Measurements from ENCODE around the gene CCNDBP1. TPM values are rescaled to one million over a fixed set of nuclear protein-coding genes. Genes with fewer than 3 reads are reported as not detected.

The CCNDBP1 gene
- total and polyA plus RNA-seq, 4 donors, result 29.8 to 73.4 (median 59.6) TPM

DNA sequence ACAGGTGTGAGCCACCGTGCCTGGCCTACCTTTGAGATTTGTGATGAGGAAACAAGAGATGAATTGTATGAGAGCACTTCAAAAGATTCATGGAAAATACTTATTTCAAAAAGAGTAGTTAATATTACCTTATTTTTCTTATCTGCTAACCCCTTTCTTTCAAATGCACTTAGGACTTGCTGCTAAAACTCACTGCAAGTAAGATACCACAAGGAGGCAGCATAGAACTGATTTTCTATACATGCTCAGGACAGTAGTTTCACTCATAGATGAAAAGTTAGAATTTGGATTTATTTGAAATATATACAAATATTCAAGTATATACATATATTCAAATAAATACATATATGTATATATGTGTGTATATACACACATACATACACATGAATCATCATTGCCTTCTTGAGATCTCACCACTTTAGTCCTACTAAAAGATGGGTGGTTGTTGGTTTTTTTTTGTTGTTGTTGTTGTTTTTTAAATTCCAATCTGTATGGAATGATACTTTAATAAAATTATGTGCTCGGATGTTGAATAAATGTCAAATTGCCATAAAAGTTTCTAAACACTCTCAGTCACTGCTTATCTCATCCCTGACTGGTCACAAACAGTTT, 2.4 kb downstream of the CCNDBP1 start:
- Histone ChIP-seq H3K27me3 (ENCODE audit: control insufficient read depth in 3 of 3, insufficient read depth in 3 of 3, low read length in 2 of 3) (no peaks in the 10 kb centered on the region), H3K4me3 (no peak overlapping the region), H3K9me3 (ENCODE audit: control insufficient read depth in 4 of 4, insufficient read depth in 3 of 4, low read length in 3 of 4) (no peaks in the 10 kb centered on the region), H3K9ac (ENCODE audit: insufficient read depth in 1 of 2, low read length in 2 of 2) (no peak overlapping the region), H3K27ac (ENCODE audit: low read depth in 1 of 2, low read length in 1 of 2) (no peak overlapping the region), H3K4me1 (ENCODE audit: control insufficient read depth in 5 of 5, insufficient read depth in 5 of 5, low read length in 5 of 5) (peaks cover 0 to 10% (median 3%) of the 10 kb centered on the region in 5 donors), H3K36me3 (ENCODE audit: control insufficient read depth in 4 of 4, insufficient read depth in 4 of 4, low read length in 4 of 4) (peaks cover 0 to 27% (median 17%) of the 10 kb centered on the region in 4 donors)
- TF ChIP-seq, protein P1, sequence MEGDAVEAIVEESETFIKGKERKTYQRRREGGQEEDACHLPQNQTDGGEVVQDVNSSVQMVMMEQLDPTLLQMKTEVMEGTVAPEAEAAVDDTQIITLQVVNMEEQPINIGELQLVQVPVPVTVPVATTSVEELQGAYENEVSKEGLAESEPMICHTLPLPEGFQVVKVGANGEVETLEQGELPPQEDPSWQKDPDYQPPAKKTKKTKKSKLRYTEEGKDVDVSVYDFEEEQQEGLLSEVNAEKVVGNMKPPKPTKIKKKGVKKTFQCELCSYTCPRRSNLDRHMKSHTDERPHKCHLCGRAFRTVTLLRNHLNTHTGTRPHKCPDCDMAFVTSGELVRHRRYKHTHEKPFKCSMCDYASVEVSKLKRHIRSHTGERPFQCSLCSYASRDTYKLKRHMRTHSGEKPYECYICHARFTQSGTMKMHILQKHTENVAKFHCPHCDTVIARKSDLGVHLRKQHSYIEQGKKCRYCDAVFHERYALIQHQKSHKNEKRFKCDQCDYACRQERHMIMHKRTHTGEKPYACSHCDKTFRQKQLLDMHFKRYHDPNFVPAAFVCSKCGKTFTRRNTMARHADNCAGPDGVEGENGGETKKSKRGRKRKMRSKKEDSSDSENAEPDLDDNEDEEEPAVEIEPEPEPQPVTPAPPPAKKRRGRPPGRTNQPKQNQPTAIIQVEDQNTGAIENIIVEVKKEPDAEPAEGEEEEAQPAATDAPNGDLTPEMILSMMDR (IDR thresholded peaks at IDR 0.05; ENCODE audit: control extremely low read depth, extremely low read depth), result peak; percentile 28
- DNase-seq (peak in 2 of 3 donors; percentile 39 to 56), ATAC-seq (ENCODE audit: insufficient read depth, low FRiP score) (no peak)
- WGBS, 2 donors, result 79 to 83% methylated on average over 2 of the region's 2 CpGs

DNA sequence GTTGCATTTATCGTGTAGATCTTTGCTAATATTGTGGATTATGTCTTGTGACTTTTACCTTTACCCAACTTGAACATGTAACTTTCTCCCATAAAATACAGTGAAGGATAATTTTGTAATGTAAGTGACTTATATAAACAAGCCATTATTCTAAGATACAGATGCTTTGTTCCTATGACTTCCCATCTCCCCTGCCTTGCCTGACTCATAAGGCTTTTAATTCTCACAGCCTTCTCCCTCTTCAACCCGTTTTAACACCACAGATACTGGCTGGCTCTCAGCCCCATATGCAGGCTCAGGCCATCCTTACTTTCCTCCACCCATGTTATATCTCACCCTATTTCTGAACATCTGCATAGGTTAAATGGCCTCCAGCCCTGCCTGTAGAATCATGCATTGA, 4.1 kb downstream of the CCNDBP1 start:
- DNase-seq (no peak), ATAC-seq (ENCODE audit: insufficient read depth, low FRiP score) (no peak)
- Histone ChIP-seq H3K27me3 (ENCODE audit: control insufficient read depth in 3 of 3, insufficient read depth in 3 of 3, low read length in 2 of 3) (no peaks in the 10 kb centered on the region), H3K9ac (ENCODE audit: insufficient read depth in 1 of 2, low read length in 2 of 2) (no peak overlapping the region), H3K4me3 (no peak overlapping the region), H3K36me3 (ENCODE audit: control insufficient read depth in 4 of 4, insufficient read depth in 4 of 4, low read length in 4 of 4) (peaks cover 0 to 29% (median 20%) of the 10 kb centered on the region in 4 donors), H3K4me1 (ENCODE audit: control insufficient read depth in 5 of 5, insufficient read depth in 5 of 5, low read length in 5 of 5) (peaks cover 0 to 10% (median 3%) of the 10 kb centered on the region in 5 donors), H3K27ac (ENCODE audit: low read depth in 1 of 2, low read length in 1 of 2) (no peak overlapping the region), H3K9me3 (ENCODE audit: control insufficient read depth in 4 of 4, insufficient read depth in 3 of 4, low read length in 3 of 4) (no peaks in the 10 kb centered on the region)
- 80 to 87% methylated on average over 2 of the region's 2 CpGs for WGBS, 2 donors
- TF ChIP-seq, protein P1 (IDR thresholded peaks at IDR 0.05; ENCODE audit: control extremely low read depth, extremely low read depth), result no peak

DNA sequence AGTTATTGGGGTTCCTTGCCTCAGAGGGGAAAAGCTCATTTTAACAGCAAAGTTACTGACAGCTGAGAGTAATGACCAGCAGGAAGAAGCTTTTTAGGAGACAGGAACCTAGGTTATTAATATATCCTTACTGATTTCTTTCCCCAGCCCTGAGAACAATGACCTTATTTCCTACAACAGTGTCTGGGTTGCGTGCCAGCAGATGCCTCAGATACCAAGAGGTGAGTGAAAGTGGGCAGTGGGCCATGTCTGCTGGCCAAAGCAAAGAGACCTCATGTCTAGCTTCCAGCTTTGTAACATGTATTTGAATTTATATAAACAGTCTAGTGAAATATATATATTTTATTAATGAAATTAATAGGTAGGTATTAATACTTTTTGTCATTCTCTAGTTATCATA, 5.0 kb downstream of the CCNDBP1 start:
- peaks cover 0 to 29% (median 25%) of the 10 kb centered on the region in 4 donors for H3K36me3 ChIP-seq (ENCODE audit: control insufficient read depth in 4 of 4, insufficient read depth in 4 of 4, low read length in 4 of 4)
- H3K27me3 ChIP-seq (ENCODE audit: control insufficient read depth in 3 of 3, insufficient read depth in 3 of 3, low read length in 2 of 3), result no peaks in the 10 kb centered on the region
- H3K9me3 ChIP-seq (ENCODE audit: control insufficient read depth in 4 of 4, insufficient read depth in 3 of 4, low read length in 3 of 4), result no peaks in the 10 kb centered on the region
- H3K4me3 ChIP-seq, result no peak overlapping the region
- H3K9ac ChIP-seq (ENCODE audit: insufficient read depth in 1 of 2, low read length in 2 of 2), result no peak overlapping the region
- DNase-seq, result peak in 1 of 3 donors; percentile 28
- H3K27ac ChIP-seq (ENCODE audit: low read depth in 1 of 2, low read length in 1 of 2), result peak overlapping the region in 1 of 2 donors; percentile 35
- peaks cover 0 to 15% (median 3%) of the 10 kb centered on the region in 5 donors for H3K4me1 ChIP-seq (ENCODE audit: control insufficient read depth in 5 of 5, insufficient read depth in 5 of 5, low read length in 5 of 5)
- no peak for ATAC-seq (ENCODE audit: insufficient read depth, low FRiP score)
- WGBS, 2 donors, result 67 to 85% methylated on average over 1 of the region's 1 CpG
- TF ChIP-seq, protein P1 (IDR thresholded peaks at IDR 0.05; ENCODE audit: control extremely low read depth, extremely low read depth), result no peak
